ENCODE measurements around the gene RAB5IF. TPM values are rescaled to one million over a fixed set of nuclear protein-coding genes. Genes with fewer than 3 reads are reported as not detected.
"Not testable (repeated sequence)": the region's sequence is repeated elsewhere in the genome, so short reads cannot be mapped to it uniquely, and the experiment has no call there.

RAB5IF gene
- total and polyA plus RNA-seq, 2 of the 4 experiments (the other 2 are of a cell fraction): 74.0 to 93.1 TPM

GRCh38 chr20:36564726-36565121 is 40.9 kb upstream of the RAB5IF start:
- H2BK20ac ChIP-seq (ENCODE audit: low read depth, low read length); H3K14ac ChIP-seq (replicated peaks; ENCODE audit: low read depth, low read length); H4K20me1 ChIP-seq (ENCODE audit: insufficient read depth, low read length); H3K9ac ChIP-seq (ENCODE audit: low read depth, low read length); DNase-seq; CTCF ChIA-PET; H3K4me1 ChIP-seq (ENCODE audit: control insufficient read depth, insufficient read depth, low read length); H2AFZ ChIP-seq (replicated peaks; ENCODE audit: low read length, poor library complexity); H3K79me1 ChIP-seq (ENCODE audit: low read depth in 1 of 2, low read length in 2 of 2); H2AK5ac ChIP-seq (ENCODE audit: low read depth, low read length); POLR2A ChIA-PET (ENCODE audit: unreplicated experiment); H3K4me3 ChIP-seq (ENCODE audit: insufficient read depth, low read depth, low read length); BruUV-seq (replicated peaks); H3K4me2 ChIP-seq (ENCODE audit: low read depth, low read length); H3K9me3 ChIP-seq (ENCODE audit: control insufficient read depth, insufficient read depth, low read length); H4K5ac ChIP-seq (ENCODE audit: low read depth, low read length); H3K18ac ChIP-seq (ENCODE audit: low read depth, low read length); H2BK5ac ChIP-seq (ENCODE audit: low read depth, low read length, poor library complexity, severe bottlenecking); H3K36me3 ChIP-seq (ENCODE audit: control insufficient read depth, insufficient read depth, low read length); H3K9me1 ChIP-seq (ENCODE audit: insufficient read depth, low read length); ATAC-seq (ENCODE audit: low read depth); H3K27ac ChIP-seq (ENCODE audit: insufficient read depth, low read length); H4K91ac ChIP-seq (ENCODE audit: insufficient read depth, low read depth, low read length); dilution Hi-C loops (cut with HindIII; ENCODE audit: low sequenced_read_pairs, unreplicated experiment); H3K4ac ChIP-seq (ENCODE audit: low read depth, low read length); H3K23ac ChIP-seq (ENCODE audit: low read depth, low read length); H4K8ac ChIP-seq (ENCODE audit: low read depth in 2 of 2, low read length in 2 of 2); intact Hi-C loops (cut with micrococcal nuclease); H3K56ac ChIP-seq (ENCODE audit: extremely low read depth, insufficient read depth, low read length); H2BK120ac ChIP-seq (ENCODE audit: low read depth, low read length); H3K27me3 ChIP-seq (ENCODE audit: control insufficient read depth, insufficient read depth, low read length); in situ Hi-C loops (cut with MboI; ENCODE audit: low sequenced_read_pairs); H2BK15ac ChIP-seq (ENCODE audit: low read depth, low read length); H2AK9ac ChIP-seq (replicated peaks; ENCODE audit: low read depth, low read length, poor library complexity): not testable (repeated sequence)
- WGBS, 2 experiments (ENCODE audit: extremely low coverage in 2 of 2, insufficient read length in 1 of 2): no CpG with 5 or more reads among the region's 6 CpGs
